HepG2 (cell line): Measurements from ENCODE around the gene KRTAP3-1.

ENCODE experiments used
- CTCF ChIP-seq: sonication (generic); formaldehyde crosslinking; IDR thresholded peaks from 2 replicates; pipeline ENCODE4 v1.5.0; 2020; ENCODE audit warnings: mild to moderate bottlenecking, missing genetic modification reagents, moderate library complexity
- EZH2 ChIP-seq: conservative IDR thresholded peaks from 2 replicates; pipeline ENCODE4 v1.6.1; 2012; ENCODE audit warnings: mild to moderate bottlenecking, low read depth, low read length, moderate library complexity
- SRSF9 ChIP-seq: fragments of 200-400 bp; formaldehyde crosslinking; IDR thresholded peaks from 2 replicates; pipeline ENCODE4 v1.6.1; 2018; ENCODE audit warnings: borderline replicate concordance, mild to moderate bottlenecking, low read depth, low read length; ENCODE audit not compliant: insufficient read depth, poor library complexity, severe bottlenecking
- TF ChIP-seq, protein P1 (sequence below): sonication (generic); formaldehyde crosslinking; IDR thresholded peaks from 2 replicates; pipeline ENCODE4 v1.4.0; 2020; ENCODE audit warnings: missing genetic modification reagents, mild to moderate bottlenecking, borderline replicate concordance

DNA sequence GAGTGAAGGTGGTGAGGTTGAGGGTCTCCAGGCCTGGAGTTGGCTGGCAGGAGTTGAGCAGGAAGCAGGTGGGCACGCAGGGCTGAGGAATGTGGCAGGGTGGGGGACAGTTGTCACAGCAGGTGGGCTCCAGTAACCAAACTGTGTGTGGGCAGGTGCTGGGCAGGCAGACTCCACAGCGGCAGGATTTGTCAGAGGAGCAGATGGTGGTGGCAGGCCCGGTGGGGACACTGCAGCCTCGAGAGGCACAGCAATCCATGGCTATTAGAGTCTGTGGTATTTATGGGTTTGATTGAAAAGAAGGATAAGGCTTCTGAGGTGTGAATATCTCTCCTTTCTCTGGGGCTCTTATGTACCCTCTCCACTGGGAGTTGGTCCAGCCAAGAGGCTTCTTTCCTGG is 15.1 kb downstream of the KRTAP3-1 start, which contains the start of gene KRTAP3-3:
- TF ChIP-seq SRSF9: no peak
- TF ChIP-seq EZH2: no peak
- TF ChIP-seq, protein P1, sequence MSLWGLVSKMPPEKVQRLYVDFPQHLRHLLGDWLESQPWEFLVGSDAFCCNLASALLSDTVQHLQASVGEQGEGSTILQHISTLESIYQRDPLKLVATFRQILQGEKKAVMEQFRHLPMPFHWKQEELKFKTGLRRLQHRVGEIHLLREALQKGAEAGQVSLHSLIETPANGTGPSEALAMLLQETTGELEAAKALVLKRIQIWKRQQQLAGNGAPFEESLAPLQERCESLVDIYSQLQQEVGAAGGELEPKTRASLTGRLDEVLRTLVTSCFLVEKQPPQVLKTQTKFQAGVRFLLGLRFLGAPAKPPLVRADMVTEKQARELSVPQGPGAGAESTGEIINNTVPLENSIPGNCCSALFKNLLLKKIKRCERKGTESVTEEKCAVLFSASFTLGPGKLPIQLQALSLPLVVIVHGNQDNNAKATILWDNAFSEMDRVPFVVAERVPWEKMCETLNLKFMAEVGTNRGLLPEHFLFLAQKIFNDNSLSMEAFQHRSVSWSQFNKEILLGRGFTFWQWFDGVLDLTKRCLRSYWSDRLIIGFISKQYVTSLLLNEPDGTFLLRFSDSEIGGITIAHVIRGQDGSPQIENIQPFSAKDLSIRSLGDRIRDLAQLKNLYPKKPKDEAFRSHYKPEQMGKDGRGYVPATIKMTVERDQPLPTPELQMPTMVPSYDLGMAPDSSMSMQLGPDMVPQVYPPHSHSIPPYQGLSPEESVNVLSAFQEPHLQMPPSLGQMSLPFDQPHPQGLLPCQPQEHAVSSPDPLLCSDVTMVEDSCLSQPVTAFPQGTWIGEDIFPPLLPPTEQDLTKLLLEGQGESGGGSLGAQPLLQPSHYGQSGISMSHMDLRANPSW (CRISPR knock-in tag): no peak
- TF ChIP-seq CTCF (CRISPR knock-in tag): no peak
